ENCODE data around the gene ADRB2.

ADRB2 gene

GRCh38 chr5:148831590-148832565, 5.5 kb downstream of the ADRB2 start:
- peak; percentile 62 to 79 (median 78) for DNase-seq

- peak in 2 of 3 donors; percentile 23 to 46 for DNase-seq
These were observed 6.7 kb downstream of the ADRB2 start for GRCh38 chr5:148833122-148833521.

GRCh38 chr5:148833925-148834324, 7.5 kb downstream of the ADRB2 start:
- no peak for DNase-seq

- no peak for DNase-seq
These were observed 8.3 kb downstream of the ADRB2 start for GRCh38 chr5:148834689-148835088.

- no peak for DNase-seq
These were observed 10.2 kb downstream of the ADRB2 start for GRCh38 chr5:148836272-148837250.

GRCh38 chr5:148837383-148837782, 11.0 kb downstream of the ADRB2 start:
- no peak for DNase-seq

GRCh38 chr5:148838357-148838756, 11.9 kb downstream of the ADRB2 start:
- DNase-seq = no peak

GRCh38 chr5:148839960-148840359, 13.5 kb downstream of the ADRB2 start:
- DNase-seq = no peak

- no peak for DNase-seq
These were observed 14.1 kb downstream of the ADRB2 start for GRCh38 chr5:148840531-148840930.

- DNase-seq = no peak
These were observed 15.1 kb downstream of the ADRB2 start for GRCh38 chr5:148841519-148841918.

GRCh38 chr5:148842161-148842560, 15.8 kb downstream of the ADRB2 start:
- no peak for DNase-seq

GRCh38 chr5:148843510-148844318, 17.3 kb downstream of the ADRB2 start:
- no peak for DNase-seq

GRCh38 chr5:148844433-148845280, 18.2 kb downstream of the ADRB2 start:
- no peak for DNase-seq

GRCh38 chr5:148846930-148847329, 20.5 kb downstream of the ADRB2 start:
- no peak for DNase-seq

- DNase-seq = no peak
These were observed 21.0 kb downstream of the ADRB2 start for GRCh38 chr5:148847456-148847855.

- DNase-seq = no peak
These were observed 22.1 kb downstream of the ADRB2 start for GRCh38 chr5:148848393-148849031.

GRCh38 chr5:148849461-148849860, 23.1 kb downstream of the ADRB2 start:
- no peak for DNase-seq

GRCh38 chr5:148850836-148851235, 24.4 kb downstream of the ADRB2 start:
- no peak for DNase-seq

- DNase-seq = no peak
These were observed 27.5 kb downstream of the ADRB2 start for GRCh38 chr5:148853868-148854267.

- DNase-seq = no peak
These were observed 29.0 kb downstream of the ADRB2 start for GRCh38 chr5:148855249-148856008.
